Adrenal gland (tissue), 5 donors: ENCODE measurements around the gene WLS.

ENCODE experiments used
- CTCF ChIP-seq, 6 experiments: fragments of 450-650 bp in 4 of 6; fragments of 200-600 bp in 2 of 6; sonication (generic) in 1 of 6; IDR thresholded peaks; 1 replicate in 5 of 6; 2 replicates in 1 of 6; pipeline versions ENCODE4 v1.5.1 to v1.8.0; 2016 to 2021; ENCODE audit warnings: antibody characterized with exemption in 6 of 6, mild to moderate bottlenecking in 2 of 6, moderate library complexity in 1 of 6
- POLR2A ChIP-seq, 2 donors: fragments of 450-650 bp; IDR thresholded peaks; one replicate each; pipeline ENCODE4 v1.6.1; 2017; ENCODE audit warnings: antibody characterized with exemption in 2 of 2, mild to moderate bottlenecking in 2 of 2, moderate library complexity in 1 of 2
- donor health status: DM: no; HTN: no; CAD: no.

- TF ChIP-seq CTCF (IDR thresholded peaks at IDR 0.05) = no peak
- TF ChIP-seq POLR2A (IDR thresholded peaks at IDR 0.05) = no peak
Observed at GRCh38 chr1:68271596-68271995, 39.3 kb upstream of the WLS start.
